GM19193 (cell line): ENCODE measurements around the gene CPSF4L.

ENCODE experiments used
- POLR2A ChIP-seq: IDR thresholded peaks from 4 replicates; pipeline ENCODE4 v1.6.1; 2011; ENCODE audit not compliant: insufficient read depth, insufficient read length; ENCODE audit errors: extremely low read depth

CPSF4L gene

DNA sequence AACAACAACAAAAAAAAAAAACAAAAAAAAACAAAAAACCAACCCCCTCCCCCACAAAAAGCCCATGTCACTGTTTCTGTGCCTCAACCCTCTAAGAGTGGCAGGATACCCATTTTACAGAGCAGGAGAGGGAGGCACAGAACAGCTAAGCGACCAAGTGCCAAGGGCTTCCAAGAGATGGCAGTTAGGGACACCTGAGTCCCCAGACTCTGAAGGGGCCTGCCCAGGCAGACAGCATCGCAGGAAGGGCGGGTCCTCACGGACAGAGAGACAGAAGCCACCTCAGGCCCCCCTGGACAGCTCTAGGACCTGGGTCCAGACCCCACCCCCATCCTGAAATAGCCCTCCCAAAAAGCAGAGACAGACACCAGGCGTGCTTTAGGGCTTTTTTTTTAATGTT is 21.6 kb upstream of the CPSF4L start:
- TF ChIP-seq POLR2A, result no peak

- no peak for TF ChIP-seq POLR2A
Observed at GRCh38 chr17:73282629-73283028, 20.9 kb upstream of the CPSF4L start.

GRCh38 chr17:73281928-73282327 is 20.2 kb upstream of the CPSF4L start:
- no peak for TF ChIP-seq POLR2A

DNA sequence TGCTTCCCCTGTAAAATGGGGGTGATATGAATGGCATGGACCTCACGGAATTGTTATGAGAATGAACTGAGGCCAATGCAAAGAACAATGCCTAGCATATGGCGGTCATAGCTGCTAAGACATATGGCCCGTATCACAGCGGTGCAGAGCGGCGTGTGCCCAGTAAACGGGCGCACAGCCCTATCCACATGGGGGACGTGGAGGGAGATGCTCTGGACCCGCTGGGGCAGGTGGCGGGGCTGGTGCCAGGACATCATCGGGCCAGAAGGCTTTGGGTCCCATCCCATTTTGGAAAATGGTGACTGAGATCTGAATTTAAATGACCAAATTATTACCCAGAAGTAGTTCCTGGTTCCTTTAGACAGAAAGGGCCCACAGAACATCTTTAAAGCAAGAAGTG is 18.5 kb upstream of the CPSF4L start:
- TF ChIP-seq POLR2A, result no peak

- no peak for TF ChIP-seq POLR2A
Observed at GRCh38 chr17:73279704-73280103, 18.0 kb upstream of the CPSF4L start.

- TF ChIP-seq POLR2A, result no peak
Observed at GRCh38 chr17:73278465-73279453, 17.1 kb upstream of the CPSF4L start.

- no peak for TF ChIP-seq POLR2A
Observed at GRCh38 chr17:73278049-73278464, 16.4 kb upstream of the CPSF4L start.

DNA sequence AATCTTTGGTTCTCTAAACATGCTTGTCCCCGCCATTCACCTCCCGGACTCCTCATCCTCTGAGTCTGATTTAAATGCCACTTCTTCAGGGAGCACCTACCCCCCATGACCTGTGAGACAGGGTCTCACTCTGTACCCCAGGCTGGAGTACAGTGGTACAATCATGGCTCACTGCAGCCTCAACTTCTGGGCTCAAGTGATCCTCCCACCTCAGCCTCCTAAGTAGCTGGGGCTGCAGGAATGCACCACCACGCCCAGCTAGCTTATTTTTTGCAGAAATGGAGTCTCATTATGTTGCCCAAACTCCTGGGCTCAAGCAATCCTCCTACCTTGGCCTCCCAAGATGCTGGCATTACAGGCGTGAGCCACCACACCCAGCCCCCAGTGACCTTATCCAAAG is 12.8 kb upstream of the CPSF4L start:
- no peak for TF ChIP-seq POLR2A

DNA sequence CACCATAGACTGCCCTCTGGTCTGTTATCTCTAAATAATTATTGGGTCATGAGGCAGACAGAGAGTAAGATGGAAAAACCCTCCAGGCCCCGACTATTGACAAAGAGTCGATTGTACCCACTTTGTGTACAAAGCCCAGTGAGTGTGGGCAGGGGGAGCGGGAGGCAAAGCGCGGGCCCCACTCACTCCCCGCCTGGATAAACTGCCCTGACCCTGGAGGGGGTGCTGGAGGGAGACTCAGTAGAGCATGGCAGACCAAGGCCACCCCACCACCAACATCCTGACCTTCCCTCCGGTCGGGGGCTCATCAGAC is 11.2 kb upstream of the CPSF4L start:
- TF ChIP-seq POLR2A, result no peak

DNA sequence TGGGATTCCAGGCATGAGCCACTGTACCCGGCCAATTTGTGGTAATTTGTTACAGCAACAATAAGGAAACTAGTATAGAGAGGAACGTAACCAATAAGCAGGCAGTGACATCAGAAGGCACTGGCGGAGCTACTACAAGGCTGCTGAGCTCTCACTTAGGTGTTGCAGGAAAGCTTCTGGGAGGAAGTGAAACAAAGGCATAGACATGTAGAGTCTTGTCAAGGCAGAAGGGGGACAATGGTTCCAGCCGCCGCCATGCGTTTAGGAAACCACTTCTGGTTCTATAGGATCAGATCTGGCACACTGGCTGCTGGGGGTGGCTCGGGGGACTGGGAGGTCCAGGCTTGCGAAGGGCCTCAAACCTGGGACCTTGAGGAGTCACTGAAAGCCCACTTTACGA is 9.4 kb upstream of the CPSF4L start:
- peak; percentile 52 for TF ChIP-seq POLR2A

DNA sequence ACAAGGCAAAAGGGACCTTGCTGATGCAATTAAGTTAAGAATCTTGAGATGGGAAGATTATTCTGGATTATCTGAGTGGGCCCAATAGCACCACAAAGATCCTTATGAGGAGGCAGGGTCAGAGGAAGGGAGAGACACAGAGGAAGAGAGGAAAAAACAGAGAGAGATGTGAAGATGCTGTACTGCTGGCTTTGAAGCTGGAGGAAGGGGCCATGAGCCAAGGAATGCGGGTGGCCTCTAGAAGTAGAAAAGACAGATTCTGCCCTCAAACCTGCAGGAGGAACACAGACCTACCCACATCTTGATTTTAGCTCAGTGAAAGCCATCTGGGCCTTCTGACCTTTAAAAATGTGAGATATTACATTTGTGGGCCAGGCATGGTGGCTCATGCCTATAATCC is 8.1 kb upstream of the CPSF4L start:
- no peak for TF ChIP-seq POLR2A

GRCh38 chr17:73269329-73269615 is 7.6 kb upstream of the CPSF4L start:
- TF ChIP-seq POLR2A, result no peak

- TF ChIP-seq POLR2A, result no peak
Observed at GRCh38 chr17:73268582-73269328, 7.1 kb upstream of the CPSF4L start.

GRCh38 chr17:73267648-73268537 is 6.2 kb upstream of the CPSF4L start:
- no peak for TF ChIP-seq POLR2A

DNA sequence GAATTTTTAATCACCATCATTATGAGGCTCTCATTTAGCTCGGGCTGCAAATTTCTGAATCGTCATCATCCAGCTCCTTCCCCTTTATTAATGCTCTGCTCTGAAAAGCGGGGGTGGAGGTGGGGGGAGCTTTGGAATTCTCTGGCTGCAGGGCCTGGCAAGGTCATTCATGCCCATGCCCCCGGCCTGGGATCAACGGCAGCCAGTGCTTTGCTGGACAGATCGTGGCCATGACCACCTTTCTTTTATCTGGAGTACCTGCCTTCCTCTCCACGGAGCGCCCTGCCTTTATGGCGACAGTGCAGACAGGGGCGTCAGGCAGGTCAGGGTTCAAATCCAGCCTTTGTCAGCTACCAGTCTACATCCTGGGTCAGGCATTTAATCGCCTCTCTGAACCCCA is 5.1 kb upstream of the CPSF4L start:
- TF ChIP-seq POLR2A, result no peak
